ENCODE results near the gene FSTL4.

Gene FSTL4

DNA sequence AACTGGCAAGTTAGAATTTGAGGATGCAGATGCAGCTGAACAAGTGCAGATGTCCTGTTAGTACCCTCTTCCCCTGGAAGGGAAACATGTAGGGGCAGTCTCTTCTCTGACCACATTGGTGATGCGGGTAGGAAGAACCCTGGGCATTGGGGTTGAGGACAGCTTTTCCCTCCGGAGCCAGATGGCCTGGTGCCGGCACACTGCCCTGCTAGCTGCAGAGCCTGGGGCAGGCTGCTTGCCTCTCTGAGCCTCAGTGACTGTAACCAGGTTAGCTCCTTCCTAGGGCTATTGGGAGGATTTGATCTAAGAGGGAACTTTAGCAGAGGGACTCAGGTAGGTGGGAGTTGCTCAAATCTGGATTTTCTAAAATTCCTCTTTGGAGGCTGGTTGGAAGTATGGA is 412.1 kb downstream of the FSTL4 start:
- H3K27me3 ChIP-seq (replicated peaks; ENCODE audit: insufficient read depth, low read length): no peaks in the 10 kb centered on the region
- H3K4me3 ChIP-seq (ENCODE audit: low read length): no peak overlapping the region
- H2AFZ ChIP-seq (ENCODE audit: low read length): no peak overlapping the region
- H3K9ac ChIP-seq (ENCODE audit: low read length): no peak overlapping the region
- H3K9me3 ChIP-seq (replicated peaks; ENCODE audit: insufficient read depth, low read length): no peaks in the 10 kb centered on the region
- TF ChIP-seq, protein P1, sequence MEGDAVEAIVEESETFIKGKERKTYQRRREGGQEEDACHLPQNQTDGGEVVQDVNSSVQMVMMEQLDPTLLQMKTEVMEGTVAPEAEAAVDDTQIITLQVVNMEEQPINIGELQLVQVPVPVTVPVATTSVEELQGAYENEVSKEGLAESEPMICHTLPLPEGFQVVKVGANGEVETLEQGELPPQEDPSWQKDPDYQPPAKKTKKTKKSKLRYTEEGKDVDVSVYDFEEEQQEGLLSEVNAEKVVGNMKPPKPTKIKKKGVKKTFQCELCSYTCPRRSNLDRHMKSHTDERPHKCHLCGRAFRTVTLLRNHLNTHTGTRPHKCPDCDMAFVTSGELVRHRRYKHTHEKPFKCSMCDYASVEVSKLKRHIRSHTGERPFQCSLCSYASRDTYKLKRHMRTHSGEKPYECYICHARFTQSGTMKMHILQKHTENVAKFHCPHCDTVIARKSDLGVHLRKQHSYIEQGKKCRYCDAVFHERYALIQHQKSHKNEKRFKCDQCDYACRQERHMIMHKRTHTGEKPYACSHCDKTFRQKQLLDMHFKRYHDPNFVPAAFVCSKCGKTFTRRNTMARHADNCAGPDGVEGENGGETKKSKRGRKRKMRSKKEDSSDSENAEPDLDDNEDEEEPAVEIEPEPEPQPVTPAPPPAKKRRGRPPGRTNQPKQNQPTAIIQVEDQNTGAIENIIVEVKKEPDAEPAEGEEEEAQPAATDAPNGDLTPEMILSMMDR (IDR thresholded peaks at IDR 0.05; ENCODE audit: low read length): no peak
- H3K4me1 ChIP-seq (ENCODE audit: low read length): no peaks in the 10 kb centered on the region
- DNase-seq: no peak
- H3K4me2 ChIP-seq (ENCODE audit: low read depth, low read length): no peak overlapping the region
- H4K20me1 ChIP-seq (ENCODE audit: insufficient read depth, low read length): no peaks in the 10 kb centered on the region
- no peaks in the 10 kb centered on the region for H3K36me3 ChIP-seq (replicated peaks; ENCODE audit: insufficient read depth, low read length)
- no peaks in the 10 kb centered on the region for H3K9me2 ChIP-seq (replicated peaks; ENCODE audit: insufficient read depth, low read length)
- H3K27ac ChIP-seq (ENCODE audit: low read length): no peak overlapping the region
- H3F3A ChIP-seq (ENCODE audit: insufficient read depth, low read length): no peaks in the 10 kb centered on the region
- no peaks in the 10 kb centered on the region for H3K79me2 ChIP-seq (ENCODE audit: low read length)

DNA sequence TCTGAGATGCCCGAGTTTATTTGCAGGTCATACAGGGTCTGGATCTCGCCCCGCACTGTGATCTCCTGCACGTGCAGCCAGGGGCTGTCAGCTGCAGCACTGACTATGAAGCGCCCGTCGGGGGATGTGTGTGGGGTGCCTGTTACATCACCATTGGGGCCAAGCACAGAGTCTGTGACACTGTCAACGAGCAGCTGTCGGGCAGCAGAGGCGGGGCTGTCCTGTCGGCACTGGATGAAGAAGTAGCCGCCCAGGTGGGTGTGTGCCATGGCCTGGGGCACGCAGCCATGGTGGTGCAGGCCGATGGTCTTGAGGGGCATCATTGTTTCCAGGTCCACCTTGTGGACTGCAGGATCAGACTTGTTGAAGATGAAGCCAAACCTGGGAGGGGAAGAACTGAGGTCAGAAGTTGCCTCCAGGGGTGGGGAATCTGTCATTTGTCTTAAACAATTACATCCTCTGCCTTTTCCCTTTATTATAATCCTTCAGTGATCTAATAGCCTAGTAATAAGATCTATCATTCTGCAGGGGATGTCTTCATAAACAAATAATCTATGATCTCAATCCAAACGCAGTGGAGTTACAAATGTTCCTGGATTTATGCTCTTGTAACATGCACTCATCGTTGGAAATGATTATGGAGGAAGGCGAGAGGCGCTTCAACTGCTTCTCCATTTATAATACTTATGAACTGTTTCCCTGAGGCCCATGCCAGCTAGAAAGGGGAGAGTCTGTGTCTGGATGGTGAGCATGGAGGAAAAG is 412.7 kb downstream of the FSTL4 start:
- H3K9ac ChIP-seq (ENCODE audit: low read length): no peak overlapping the region
- no peak overlapping the region for H3K4me3 ChIP-seq (ENCODE audit: low read length)
- H3F3A ChIP-seq (ENCODE audit: insufficient read depth, low read length): no peaks in the 10 kb centered on the region
- DNase-seq: no peak
- H3K9me3 ChIP-seq (replicated peaks; ENCODE audit: insufficient read depth, low read length): no peaks in the 10 kb centered on the region
- TF ChIP-seq EZH2phosphoT487 (IDR thresholded peaks at IDR 0.05; ENCODE audit: low read length) (no peak), EZH2 (optimal IDR thresholded peaks at IDR 0.05; ENCODE audit: low read depth, low read length) (no peak)
- TF ChIP-seq, protein P1 (IDR thresholded peaks at IDR 0.05; ENCODE audit: low read length): no peak
- no peaks in the 10 kb centered on the region for H3K4me1 ChIP-seq (ENCODE audit: low read length)
- no peaks in the 10 kb centered on the region for H3K79me2 ChIP-seq (ENCODE audit: low read length)
- H3K27me3 ChIP-seq (replicated peaks; ENCODE audit: insufficient read depth, low read length): no peaks in the 10 kb centered on the region
- H3K27ac ChIP-seq (ENCODE audit: low read length): no peak overlapping the region
- no peaks in the 10 kb centered on the region for H3K36me3 ChIP-seq (replicated peaks; ENCODE audit: insufficient read depth, low read length)
- H2AFZ ChIP-seq (ENCODE audit: low read length): no peak overlapping the region
- H3K4me2 ChIP-seq (ENCODE audit: low read depth, low read length): no peak overlapping the region
- no peaks in the 10 kb centered on the region for H3K9me2 ChIP-seq (replicated peaks; ENCODE audit: insufficient read depth, low read length)
- H4K20me1 ChIP-seq (ENCODE audit: insufficient read depth, low read length): no peaks in the 10 kb centered on the region

DNA sequence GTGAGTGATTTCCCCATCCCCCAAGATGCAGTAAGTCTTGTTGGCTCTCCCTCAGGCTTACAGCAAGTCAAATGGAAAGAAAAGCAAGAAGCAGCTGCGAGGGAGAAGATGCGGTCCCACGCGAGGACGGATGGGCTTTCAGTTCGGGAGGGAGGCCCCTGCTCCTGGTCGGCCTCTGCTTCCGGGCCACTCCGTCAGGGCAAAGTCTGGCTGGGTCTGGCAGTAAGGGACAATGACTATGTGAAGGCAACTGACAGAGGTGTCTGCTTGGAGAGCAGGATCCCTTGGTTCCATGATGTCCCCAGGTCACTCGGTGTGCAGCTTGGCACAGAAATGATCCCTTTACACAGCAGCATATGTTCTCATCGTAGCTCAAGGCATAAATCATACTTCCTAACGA is 413.8 kb downstream of the FSTL4 start:
- Histone ChIP-seq H3K4me2 (ENCODE audit: low read depth, low read length) (no peak overlapping the region), H3K79me2 (ENCODE audit: low read length) (no peaks in the 10 kb centered on the region), H3F3A (ENCODE audit: insufficient read depth, low read length) (no peaks in the 10 kb centered on the region), H3K9me3 (replicated peaks; ENCODE audit: insufficient read depth, low read length) (no peaks in the 10 kb centered on the region), H2AFZ (ENCODE audit: low read length) (no peak overlapping the region), H3K27ac (ENCODE audit: low read length) (no peak overlapping the region), H3K9me2 (replicated peaks; ENCODE audit: insufficient read depth, low read length) (no peaks in the 10 kb centered on the region), H3K9ac (ENCODE audit: low read length) (no peak overlapping the region), H3K4me1 (ENCODE audit: low read length) (no peaks in the 10 kb centered on the region), H4K20me1 (ENCODE audit: insufficient read depth, low read length) (no peaks in the 10 kb centered on the region), H3K36me3 (replicated peaks; ENCODE audit: insufficient read depth, low read length) (no peaks in the 10 kb centered on the region), H3K4me3 (ENCODE audit: low read length) (no peak overlapping the region), H3K27me3 (replicated peaks; ENCODE audit: insufficient read depth, low read length) (no peaks in the 10 kb centered on the region)
- no peak for DNase-seq
- TF ChIP-seq, protein P1 (IDR thresholded peaks at IDR 0.05; ENCODE audit: low read length): no peak
- TF ChIP-seq EZH2 (optimal IDR thresholded peaks at IDR 0.05; ENCODE audit: low read depth, low read length) (no peak), EZH2phosphoT487 (IDR thresholded peaks at IDR 0.05; ENCODE audit: low read length) (no peak)
